ENCODE measurements around the gene EIF3F.

Gene EIF3F

GRCh38 chr11:7994581-7995278, 7.6 kb downstream of the EIF3F start:
- DNase-seq (ENCODE audit: low spot score), result no peak

- DNase-seq (ENCODE audit: low spot score), result no peak
Observed at GRCh38 chr11:7999795-8000194, 12.7 kb downstream of the EIF3F start.

- DNase-seq (ENCODE audit: low spot score), result no peak
Observed at GRCh38 chr11:8000390-8000789, 13.3 kb downstream of the EIF3F start.

- no peak for DNase-seq (ENCODE audit: low spot score)
Observed at GRCh38 chr11:8002676-8003075, 15.5 kb downstream of the EIF3F start.

GRCh38 chr11:8003187-8003586, 16.1 kb downstream of the EIF3F start:
- DNase-seq (ENCODE audit: low spot score), result no peak

- DNase-seq (ENCODE audit: low spot score), result no peak
Observed at GRCh38 chr11:8004008-8004407, 16.9 kb downstream of the EIF3F start.

GRCh38 chr11:8005556-8005955, 18.4 kb downstream of the EIF3F start:
- DNase-seq (ENCODE audit: low spot score), result no peak

GRCh38 chr11:8006349-8006977, 19.3 kb downstream of the EIF3F start:
- DNase-seq (ENCODE audit: low spot score), result peak; percentile 69

- DNase-seq (ENCODE audit: low spot score), result no peak
Observed at GRCh38 chr11:8008212-8008611, 21.1 kb downstream of the EIF3F start.

GRCh38 chr11:8009856-8010255, 22.7 kb downstream of the EIF3F start:
- DNase-seq (ENCODE audit: low spot score), result no peak

- DNase-seq (ENCODE audit: low spot score), result no peak
Observed at GRCh38 chr11:8011371-8011770, 24.2 kb downstream of the EIF3F start.

GRCh38 chr11:8011981-8012444, 24.9 kb downstream of the EIF3F start:
- no peak for DNase-seq (ENCODE audit: low spot score)

GRCh38 chr11:8013833-8014232, 26.7 kb downstream of the EIF3F start:
- DNase-seq (ENCODE audit: low spot score), result no peak

GRCh38 chr11:8015753-8016239, 28.7 kb downstream of the EIF3F start:
- DNase-seq (ENCODE audit: low spot score), result no peak

GRCh38 chr11:8016440-8016839, 29.3 kb downstream of the EIF3F start:
- no peak for DNase-seq (ENCODE audit: low spot score)

GRCh38 chr11:8017071-8017470, 29.9 kb downstream of the EIF3F start:
- DNase-seq (ENCODE audit: low spot score), result no peak

- DNase-seq (ENCODE audit: low spot score), result no peak
Observed at GRCh38 chr11:8017894-8018483, 30.9 kb downstream of the EIF3F start.

- DNase-seq (ENCODE audit: low spot score), result no peak
Observed at GRCh38 chr11:8018484-8019313, 31.6 kb downstream of the EIF3F start.

- no peak for DNase-seq (ENCODE audit: low spot score)
Observed at GRCh38 chr11:8019314-8020243, 32.4 kb downstream of the EIF3F start.

- no peak for DNase-seq (ENCODE audit: low spot score)
Observed at GRCh38 chr11:8020244-8020597, 33.1 kb downstream of the EIF3F start.

- DNase-seq (ENCODE audit: low spot score), result no peak
Observed at GRCh38 chr11:8021920-8022319, 34.8 kb downstream of the EIF3F start.
